SK-N-SH (cell line): ENCODE data around the gene AP1M1.

Source experiments
- CTCF ChIP-seq: fragments of 200-600 bp; sonication (generic); IDR thresholded peaks from 2 replicates; pipeline ENCODE4 v1.6.1; 2017; ENCODE audit warnings: antibody characterized with exemption, mild to moderate bottlenecking, moderate library complexity
- EZH2phosphoT487 ChIP-seq: fragments of 200-600 bp; sonication (generic); IDR thresholded peaks from 2 replicates; pipeline ENCODE4 v1.6.1; 2017; ENCODE audit warnings: low read depth, mixed run types, mild to moderate bottlenecking, antibody characterized with exemption, moderate library complexity, borderline replicate concordance
- JUND ChIP-seq: IDR thresholded peaks from 2 replicates; pipeline ENCODE4 v1.4.0; 2012
- MAX ChIP-seq: IDR thresholded peaks from 2 replicates; pipeline ENCODE4 v1.4.0; 2012; ENCODE audit warnings: low read depth
- POLR2AphosphoS5 ChIP-seq: IDR thresholded peaks from 2 replicates; pipeline ENCODE4 v1.6.1; 2012; ENCODE audit warnings: low read depth, low read length
- REST ChIP-seq: IDR thresholded peaks from 2 replicates; pipeline ENCODE4 v1.6.1; 2012; ENCODE audit warnings: mild to moderate bottlenecking, low read depth, low read length, moderate library complexity
- RXRA ChIP-seq: IDR thresholded peaks from 2 replicates; pipeline ENCODE4 v1.4.0; 2012; ENCODE audit warnings: low read depth, mild to moderate bottlenecking, borderline replicate concordance
- SMC3 ChIP-seq: IDR thresholded peaks from 2 replicates; pipeline ENCODE4 v1.6.1; 2012; ENCODE audit warnings: low read depth, low read length, improper control_type of control experiment
- TAF1 ChIP-seq: IDR thresholded peaks from 2 replicates; pipeline ENCODE4 v1.6.1; 2012; ENCODE audit warnings: low read depth, mild to moderate bottlenecking, low read length, moderate library complexity, borderline replicate concordance
- YY1 ChIP-seq: IDR thresholded peaks from 2 replicates; pipeline ENCODE4 v1.4.0; 2012; ENCODE audit warnings: low read depth, mild to moderate bottlenecking

- TF ChIP-seq CTCF = no peak
- TF ChIP-seq JUND = no peak
- TF ChIP-seq POLR2AphosphoS5 = no peak
- TF ChIP-seq REST = no peak
- TF ChIP-seq YY1 = no peak
- no peak for TF ChIP-seq EZH2phosphoT487
- TF ChIP-seq TAF1 = no peak
- no peak for TF ChIP-seq SMC3
- no peak for TF ChIP-seq RXRA
- TF ChIP-seq MAX = no peak
Measured at GRCh38 chr19:16208064-16208759, 10.5 kb downstream of the AP1M1 start.
